CD4-positive, alpha-beta T cell (primary cell): Measurements from ENCODE around the gene RUNX1. TPM values are rescaled to one million over a fixed set of nuclear protein-coding genes. Genes with fewer than 3 reads are reported as not detected.

Experiments used
- ATAC-seq: fragments of 200-7000 bp; cut with Tn5 transposase; one replicate; pipeline ENCODE4 v1.10.0; 2022; ENCODE audit warnings: mild to moderate bottlenecking; ENCODE audit not compliant: poor library complexity
- CTCF ChIA-PET: fragments of 350-600 bp; sonication (Branson Sonifier 250); formaldehyde crosslinking; loops from one replicate; lab custom pipeline; 2021; ENCODE audit warnings: antibody characterized with exemption, inconsistent platforms; lab: Charles Lee
- POLR2A ChIA-PET: fragments of 350-600 bp; sonication (Branson Sonifier 250); formaldehyde crosslinking; loops from one replicate; lab custom pipeline; 2021; ENCODE audit warnings: antibody characterized with exemption, inconsistent platforms; lab: Charles Lee
- DNase-seq, 14 experiments: peaks; one replicate each; pipeline ENCODE4 v3.0.0-alpha.2; 2013 to 2020; ENCODE audit warnings: mixed read lengths in 2 of 14
- H3K27ac ChIP-seq, 2 donors: one replicate each; pipeline versions ENCODE4 v1.5.1 to v1.7.0; 2013; ENCODE audit warnings: low read length in 2 of 2, low read depth in 1 of 2, mild to moderate bottlenecking in 1 of 2
- H3K27me3 ChIP-seq, 2 experiments: 1 replicate in 1 of 2; 2 replicates in 1 of 2; pipeline versions ENCODE4 v1.6.1 to v1.7.0; 2013; ENCODE audit warnings: low read length in 2 of 2, control low read depth in 1 of 2, mild to moderate bottlenecking in 1 of 2, moderate library complexity in 1 of 2; ENCODE audit not compliant: insufficient read depth in 2 of 2, control insufficient read depth in 1 of 2
- H3K36me3 ChIP-seq: one replicate; pipeline ENCODE4 v1.6.1; 2013; ENCODE audit warnings: low read length, control low read depth; ENCODE audit not compliant: insufficient read depth
- H3K4me1 ChIP-seq: one replicate; pipeline ENCODE4 v1.6.1; 2013; ENCODE audit warnings: low read length, control low read depth; ENCODE audit not compliant: insufficient read depth
- H3K4me3 ChIP-seq: one replicate; pipeline ENCODE4 v1.5.1; 2013; ENCODE audit warnings: mild to moderate bottlenecking, low read length, moderate library complexity
- H3K9me3 ChIP-seq, 2 experiments: 1 replicate in 1 of 2; 2 replicates in 1 of 2; pipeline versions ENCODE4 v1.6.1 to v1.7.0; 2013; ENCODE audit warnings: low read length in 2 of 2, mild to moderate bottlenecking in 2 of 2, control low read depth in 1 of 2, moderate library complexity in 1 of 2; ENCODE audit not compliant: control insufficient read depth in 1 of 2, insufficient read depth in 1 of 2
- H3K27ac Mint-ChIP-seq: one replicate; pipeline ENCODE4 v1.8.0; 2020; ENCODE audit warnings: mixed read lengths
- H3K27me3 Mint-ChIP-seq: one replicate; pipeline ENCODE4 v1.8.0; 2021; ENCODE audit warnings: mixed read lengths
- H3K36me3 Mint-ChIP-seq: one replicate; pipeline ENCODE4 v1.8.0; 2021; ENCODE audit warnings: low read depth, mixed read lengths
- H3K4me1 Mint-ChIP-seq: one replicate; pipeline ENCODE4 v1.8.0; 2021; ENCODE audit warnings: low read depth, mixed read lengths
- H3K4me3 Mint-ChIP-seq: one replicate; pipeline ENCODE4 v1.8.0; 2020; ENCODE audit warnings: mild to moderate bottlenecking, mixed read lengths
- H3K9me3 Mint-ChIP-seq: one replicate; pipeline ENCODE4 v1.8.0; 2020; ENCODE audit warnings: mixed read lengths
- CTCF ChIP-seq: fragments of 200-600 bp; IDR thresholded peaks from one replicate; pipeline ENCODE4 v1.8.0; 2022; ENCODE audit warnings: antibody characterized with exemption, mild to moderate bottlenecking
- intact Hi-C, 2 experiments: fragments of 100-400 bp; cut with DNase I in 1 of 2; cut with micrococcal nuclease in 1 of 2; formaldehyde crosslinking; loops; one replicate each; pipeline versions ENCODE4 v1.15.1 to v1.9.0; 2023 to 2025; cut with DNase I, micrococcal nuclease
- total RNA-seq, 174 experiments: library from RNA in 2 of 174; stranded (reverse) in 2 of 174; gene quantifications; one replicate each; pipeline ENCODE4 v1.2.3 and lab custom pipeline; 2021 to 2026

The RUNX1 gene
- total RNA-seq, 2 experiments from 2014 or later, result 71.7 to 74.3 TPM

GRCh38 chr21:35023396-35024070 lies 25.6 kb downstream of the RUNX1 start:
- Mint-ChIP-seq H3K27ac (peak overlapping the region; percentile 87), H3K9me3 (no peaks in the 10 kb centered on the region), H3K4me3 (peak overlapping the region; percentile 16), H3K4me1 (peaks cover 92% of the 10 kb centered on the region), H3K36me3 (peaks cover 60% of the 10 kb centered on the region), H3K27me3 (no peaks in the 10 kb centered on the region)
- peaks cover 39% of the 10 kb centered on the region for H3K36me3 ChIP-seq
- POLR2A ChIA-PET, result interaction anchor here (2.7 to 9.5 kb wide), 2 partner anchors 24 to 40 kb away, joined by 12 to 227 read pairs; partner anchors contain the start of gene RUNX1
- H3K4me3 ChIP-seq, result no peak overlapping the region
- H3K9me3 ChIP-seq, result no peaks in the 10 kb centered on the region
- intact Hi-C loops, result loop anchor here in 1 of 2 experiments (2.0 kb wide), 1 partner anchor 15 kb away; no protein-coding TSS in a partner anchor
- no peak for ATAC-seq
- no peak for DNase-seq
- CTCF ChIA-PET, result no interaction called here
- peak overlapping the region in 1 of 2 donors; percentile 2 for H3K27ac ChIP-seq
- no peak for TF ChIP-seq CTCF
- H3K27me3 ChIP-seq, result no peaks in the 10 kb centered on the region
- peaks cover 91% of the 10 kb centered on the region for H3K4me1 ChIP-seq

GRCh38 chr21:35021546-35021945 lies 27.6 kb downstream of the RUNX1 start:
- peak overlapping the region; percentile 67 for H3K4me3 Mint-ChIP-seq
- no peaks in the 10 kb centered on the region for H3K9me3 Mint-ChIP-seq
- CTCF ChIA-PET, result interaction anchor here (1.1 to 1.3 kb wide), 4 partner anchors 14 to 65 kb away, joined by 3 to 6 read pairs (median 3); no protein-coding TSS in a partner anchor
- no peaks in the 10 kb centered on the region for H3K9me3 ChIP-seq
- DNase-seq (no peak), ATAC-seq (no peak)
- H3K4me1 Mint-ChIP-seq, result peaks cover 92% of the 10 kb centered on the region
- H3K36me3 Mint-ChIP-seq, result peaks cover 68% of the 10 kb centered on the region
- H3K27me3 ChIP-seq, result no peaks in the 10 kb centered on the region
- H3K27ac Mint-ChIP-seq, result peak overlapping the region; percentile 87
- no peaks in the 10 kb centered on the region for H3K27me3 Mint-ChIP-seq
- POLR2A ChIA-PET, result interaction anchor here (0.9 to 9.5 kb wide), 16 partner anchors 9 to 134 kb away, joined by 3 to 227 read pairs (median 4); partner anchors contain the start of gene RUNX1
- no peak overlapping the region for H3K4me3 ChIP-seq
- peaks cover 50% of the 10 kb centered on the region for H3K36me3 ChIP-seq
- H3K4me1 ChIP-seq, result peaks cover 81% of the 10 kb centered on the region
- intact Hi-C loops, result no loop called here
- H3K27ac ChIP-seq, result no peak overlapping the region
- TF ChIP-seq CTCF, result no peak

DNA sequence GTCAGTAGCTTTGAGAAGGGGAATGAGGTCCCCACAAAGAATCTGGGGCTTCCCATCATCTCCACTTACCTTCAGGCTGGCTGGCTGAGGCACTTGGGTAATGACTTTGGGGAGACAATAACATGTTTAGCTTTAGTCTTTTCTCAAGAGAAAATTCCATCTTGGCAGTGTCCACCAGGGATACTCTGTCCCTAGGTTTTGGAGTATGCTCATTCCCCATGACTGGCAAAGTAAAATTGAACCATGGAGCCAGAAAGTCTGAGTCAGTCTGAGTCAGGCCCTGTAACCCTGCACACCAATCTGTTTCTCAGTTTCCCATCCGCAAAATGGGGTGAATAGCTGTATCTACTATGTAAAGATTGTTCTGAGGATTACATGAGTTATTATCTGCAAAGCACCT lies 28.2 kb downstream of the RUNX1 start:
- ChIA-PET POLR2A (interaction anchor here (1.0 to 9.5 kb wide), 9 partner anchors 17 to 130 kb away, joined by 3 to 227 read pairs (median 5); partner anchors contain the start of gene RUNX1), CTCF (interaction anchor here (0.5 to 1.3 kb wide), 5 partner anchors 15 to 990 kb away, joined by 3 to 4 read pairs (median 3); no protein-coding TSS in a partner anchor)
- Mint-ChIP-seq H3K36me3 (peaks cover 72% of the 10 kb centered on the region), H3K4me3 (peak overlapping the region; percentile 42), H3K4me1 (peaks cover 92% of the 10 kb centered on the region), H3K27ac (peak overlapping the region; percentile 87), H3K9me3 (no peaks in the 10 kb centered on the region), H3K27me3 (no peaks in the 10 kb centered on the region)
- Histone ChIP-seq H3K27me3 (no peaks in the 10 kb centered on the region), H3K4me1 (peaks cover 81% of the 10 kb centered on the region), H3K27ac (no peak overlapping the region), H3K4me3 (no peak overlapping the region), H3K36me3 (peaks cover 50% of the 10 kb centered on the region), H3K9me3 (no peaks in the 10 kb centered on the region)
- TF ChIP-seq CTCF, result no peak
- DNase-seq (no peak), ATAC-seq (no peak)
- intact Hi-C loops, result no loop called here
